Suprapubic skin (tissue), 3 donors: ENCODE results near the gene LRAT.

ENCODE experiments used
- POLR2AphosphoS5 ChIP-seq, 3 donors: sonication (generic); formaldehyde crosslinking; IDR thresholded peaks; one replicate each; pipeline ENCODE4 v1.6.1; 2017; ENCODE audit warnings: antibody characterized with exemption in 3 of 3
- TF ChIP-seq, protein P1 (sequence below), 2 donors: fragments of 200-600 bp in 1 of 2; fragments of 450-650 bp in 1 of 2; sonication (generic) in 1 of 2; IDR thresholded peaks; one replicate each; pipeline ENCODE4 v1.5.1; 2016 to 2019; ENCODE audit warnings: antibody characterized with exemption in 2 of 2, mild to moderate bottlenecking in 1 of 2, moderate library complexity in 1 of 2

DNA sequence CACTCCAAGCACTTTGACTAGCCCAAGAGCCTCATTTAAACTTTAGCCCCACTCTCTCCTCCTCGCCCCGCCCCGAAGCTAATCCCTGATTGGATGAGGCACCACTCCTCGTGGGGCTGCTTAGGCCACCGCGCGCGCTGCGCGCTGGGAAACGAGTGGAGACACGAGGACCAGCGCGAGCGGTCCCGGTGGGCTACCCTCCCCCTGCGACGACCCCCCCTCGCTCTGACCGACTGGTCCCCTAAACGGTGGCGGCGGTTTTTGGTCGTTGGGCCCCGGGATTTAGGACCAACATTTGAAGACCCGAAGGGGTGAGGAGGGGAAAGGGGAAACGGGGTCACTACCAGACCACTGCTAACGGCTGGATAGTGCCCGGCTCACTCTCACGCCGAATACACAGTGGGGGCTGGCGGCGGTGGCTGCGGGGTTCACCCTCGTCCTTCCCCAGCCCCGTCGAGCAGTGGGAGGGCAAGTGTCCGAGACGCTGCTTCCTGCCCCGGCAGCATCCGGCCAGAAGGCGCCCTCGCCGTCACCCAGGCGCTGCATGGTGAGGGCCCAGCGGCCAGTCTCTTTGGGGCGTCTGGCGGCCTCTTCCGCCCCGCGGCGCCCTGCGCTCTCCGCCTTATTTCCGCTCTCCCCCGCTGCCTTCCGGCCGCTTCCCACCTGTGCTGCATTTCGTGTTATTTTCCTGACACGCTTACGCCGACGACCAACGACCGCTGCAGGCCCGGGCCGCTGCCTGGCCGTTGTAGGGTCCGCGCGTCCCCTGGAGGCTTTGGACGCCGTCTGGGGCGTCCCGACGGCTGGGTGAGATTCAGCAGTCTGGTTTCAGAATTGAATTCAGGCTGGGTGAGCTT, 37.6 kb downstream of the LRAT start, which contains the start of gene RBM46:
- no peak for TF ChIP-seq POLR2AphosphoS5 (IDR thresholded peaks at IDR 0.05)
- TF ChIP-seq, protein P1, sequence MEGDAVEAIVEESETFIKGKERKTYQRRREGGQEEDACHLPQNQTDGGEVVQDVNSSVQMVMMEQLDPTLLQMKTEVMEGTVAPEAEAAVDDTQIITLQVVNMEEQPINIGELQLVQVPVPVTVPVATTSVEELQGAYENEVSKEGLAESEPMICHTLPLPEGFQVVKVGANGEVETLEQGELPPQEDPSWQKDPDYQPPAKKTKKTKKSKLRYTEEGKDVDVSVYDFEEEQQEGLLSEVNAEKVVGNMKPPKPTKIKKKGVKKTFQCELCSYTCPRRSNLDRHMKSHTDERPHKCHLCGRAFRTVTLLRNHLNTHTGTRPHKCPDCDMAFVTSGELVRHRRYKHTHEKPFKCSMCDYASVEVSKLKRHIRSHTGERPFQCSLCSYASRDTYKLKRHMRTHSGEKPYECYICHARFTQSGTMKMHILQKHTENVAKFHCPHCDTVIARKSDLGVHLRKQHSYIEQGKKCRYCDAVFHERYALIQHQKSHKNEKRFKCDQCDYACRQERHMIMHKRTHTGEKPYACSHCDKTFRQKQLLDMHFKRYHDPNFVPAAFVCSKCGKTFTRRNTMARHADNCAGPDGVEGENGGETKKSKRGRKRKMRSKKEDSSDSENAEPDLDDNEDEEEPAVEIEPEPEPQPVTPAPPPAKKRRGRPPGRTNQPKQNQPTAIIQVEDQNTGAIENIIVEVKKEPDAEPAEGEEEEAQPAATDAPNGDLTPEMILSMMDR (IDR thresholded peaks at IDR 0.05): no peak
